ENCODE measurements around the gene LRRC45.

- no peak for TF ChIP-seq SNAI2 (CRISPR knock-in tag; IDR thresholded peaks at IDR 0.05)
- TF ChIP-seq GLIS3 (CRISPR knock-in tag; IDR thresholded peaks at IDR 0.05): no peak
- no peak for TF ChIP-seq ZNF8 (CRISPR knock-in tag; IDR thresholded peaks at IDR 0.05)
- TF ChIP-seq ARNTL (CRISPR knock-in tag; IDR thresholded peaks at IDR 0.05; ENCODE audit: borderline replicate concordance, low read depth): no peak
- no peak for TF ChIP-seq ISL1 (CRISPR knock-in tag; IDR thresholded peaks at IDR 0.05)
Measured at GRCh38 chr17:82052638-82053059, 29.5 kb downstream of the LRRC45 start.
